ENCODE data around the gene SHD. TPM values are rescaled to one million over a fixed set of nuclear protein-coding genes. Genes with fewer than 3 reads are reported as not detected.

Gene SHD
- total RNA-seq, 1 donor from 2014 or later: not detected

GRCh38 chr19:4334929-4335570 is 56.0 kb downstream of the SHD start:
- TF ChIP-seq CTCF (IDR thresholded peaks at IDR 0.05; ENCODE audit: insufficient read depth, low read length, severe bottlenecking): no peak
- no peaks in the 10 kb centered on the region for H3K36me3 ChIP-seq (ENCODE audit: control insufficient read depth, insufficient read depth, low read length)
- H3K4me3 ChIP-seq (ENCODE audit: low read depth, low read length): no peak overlapping the region
- FAIRE-seq (peak; percentile 91), DNase-seq (ENCODE audit: low read depth) (no peak)
- H3K27me3 ChIP-seq (ENCODE audit: control insufficient read depth, insufficient read depth, low read length): no peaks in the 10 kb centered on the region

DNA sequence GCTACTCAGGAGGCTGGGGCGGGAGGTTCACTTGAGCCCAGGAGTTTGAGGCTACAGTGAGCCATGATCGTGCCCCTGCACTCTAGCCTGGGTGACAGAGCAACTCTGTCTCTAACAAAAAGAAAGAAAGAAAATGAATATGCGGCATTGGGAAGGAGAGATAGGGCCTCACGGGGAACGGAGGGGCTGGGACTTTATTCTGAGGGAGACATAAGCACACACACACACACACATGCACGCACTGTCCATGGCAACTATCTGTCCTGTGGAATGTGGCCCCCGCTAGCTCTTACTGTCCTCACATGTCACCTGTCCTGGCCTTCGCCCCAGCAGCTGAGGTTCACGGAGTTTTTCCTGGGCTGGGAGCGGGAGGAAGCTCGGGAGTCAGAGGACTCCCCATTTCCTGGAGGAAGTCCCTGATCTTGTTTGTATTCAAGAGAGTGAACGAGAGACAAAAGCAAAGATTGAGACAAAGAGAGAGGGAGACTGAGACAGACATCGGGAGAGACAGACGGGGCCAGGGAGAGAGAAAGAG is 58.9 kb downstream of the SHD start:
- TF ChIP-seq CTCF (IDR thresholded peaks at IDR 0.05; ENCODE audit: insufficient read depth, low read length, severe bottlenecking): no peak
- FAIRE-seq (no peak), DNase-seq (ENCODE audit: low read depth) (no peak)
- no peaks in the 10 kb centered on the region for H3K27me3 ChIP-seq (ENCODE audit: control insufficient read depth, insufficient read depth, low read length)
- no peaks in the 10 kb centered on the region for H3K36me3 ChIP-seq (ENCODE audit: control insufficient read depth, insufficient read depth, low read length)
- peak overlapping the region; percentile 73 for H3K4me3 ChIP-seq (ENCODE audit: low read depth, low read length)

GRCh38 chr19:4338441-4339355 is 59.6 kb downstream of the SHD start, which contains the start of gene STAP2:
TSS of gene STAP2 (minus strand) at chr19:4338827. CDS start at chr19:4338753, 74 bp downstream.
- Histone ChIP-seq H3K36me3 (ENCODE audit: control insufficient read depth, insufficient read depth, low read length) (no peaks in the 10 kb centered on the region), H3K27me3 (ENCODE audit: control insufficient read depth, insufficient read depth, low read length) (no peaks in the 10 kb centered on the region), H3K4me3 (ENCODE audit: low read depth, low read length) (peak within 1 kb of the TSS; percentile 73)
- TF ChIP-seq CTCF (IDR thresholded peaks at IDR 0.05; ENCODE audit: insufficient read depth, low read length, severe bottlenecking): no peak
- FAIRE-seq (no peak), DNase-seq (ENCODE audit: low read depth) (peak; percentile 85)

Other genes starting within 250 kb of the SHD start
- 15.3 and 29.2 TPM in 2 replicates for gene ZBTB7A, start 212.4 kb upstream of the SHD start, total RNA-seq
- 116 and 178 TPM in 2 replicates for gene MAP2K2, start 155.1 kb upstream of the SHD start, total RNA-seq
- not detected in 2 replicates for gene CREB3L3, start 125.6 kb upstream of the SHD start, total RNA-seq
- 11.8 and 14.6 TPM in 2 replicates for gene SIRT6, start 96.7 kb upstream of the SHD start, total RNA-seq
- gene ANKRD24, start 96.6 kb upstream of the SHD start, total RNA-seq: 0.26 TPM in 2 replicates
- gene EBI3, start 49.7 kb upstream of the SHD start, total RNA-seq: not detected in 2 replicates
- 19.0 and 24.3 TPM in 2 replicates for gene YJU2, start 32.2 kb upstream of the SHD start, total RNA-seq
- gene TMIGD2, start 23.1 kb downstream of the SHD start, total RNA-seq: not detected in 2 replicates
- 0.13 and 0.26 TPM in 2 replicates for gene FSD1, start 25.3 kb downstream of the SHD start, total RNA-seq
- 83.2 and 132 TPM in 2 replicates for gene STAP2, start 59.6 kb downstream of the SHD start, total RNA-seq
- 3.7 and 6.4 TPM in 2 replicates for gene MPND, start 64.3 kb downstream of the SHD start, total RNA-seq
- gene SH3GL1, start 121.3 kb downstream of the SHD start, total RNA-seq: 23.4 and 55.3 TPM in 2 replicates
- 3.7 and 7.9 TPM in 2 replicates for gene CHAF1A, start 123.4 kb downstream of the SHD start, total RNA-seq
- 116 and 119 TPM in 2 replicates for gene UBXN6, start 178.5 kb downstream of the SHD start, total RNA-seq
- gene HDGFL2, start 193.0 kb downstream of the SHD start, total RNA-seq: 35.0 and 45.7 TPM in 2 replicates
- 4.4 and 4.7 TPM in 2 replicates for gene PLIN4, start 239.2 kb downstream of the SHD start, total RNA-seq